ENCODE results near the gene TCL1A. TPM values are rescaled to one million over a fixed set of nuclear protein-coding genes. Genes with fewer than 3 reads are reported as not detected.

The TCL1A gene
- total RNA-seq, 1 donor: not detected

GRCh38 chr14:95727056-95727700 is 13.3 kb upstream of the TCL1A start:
- DNase-seq (ENCODE audit: low read depth): no peak
- H3K4me3 ChIP-seq (ENCODE audit: low read depth, low read length): no peak overlapping the region
- TF ChIP-seq, protein P1, sequence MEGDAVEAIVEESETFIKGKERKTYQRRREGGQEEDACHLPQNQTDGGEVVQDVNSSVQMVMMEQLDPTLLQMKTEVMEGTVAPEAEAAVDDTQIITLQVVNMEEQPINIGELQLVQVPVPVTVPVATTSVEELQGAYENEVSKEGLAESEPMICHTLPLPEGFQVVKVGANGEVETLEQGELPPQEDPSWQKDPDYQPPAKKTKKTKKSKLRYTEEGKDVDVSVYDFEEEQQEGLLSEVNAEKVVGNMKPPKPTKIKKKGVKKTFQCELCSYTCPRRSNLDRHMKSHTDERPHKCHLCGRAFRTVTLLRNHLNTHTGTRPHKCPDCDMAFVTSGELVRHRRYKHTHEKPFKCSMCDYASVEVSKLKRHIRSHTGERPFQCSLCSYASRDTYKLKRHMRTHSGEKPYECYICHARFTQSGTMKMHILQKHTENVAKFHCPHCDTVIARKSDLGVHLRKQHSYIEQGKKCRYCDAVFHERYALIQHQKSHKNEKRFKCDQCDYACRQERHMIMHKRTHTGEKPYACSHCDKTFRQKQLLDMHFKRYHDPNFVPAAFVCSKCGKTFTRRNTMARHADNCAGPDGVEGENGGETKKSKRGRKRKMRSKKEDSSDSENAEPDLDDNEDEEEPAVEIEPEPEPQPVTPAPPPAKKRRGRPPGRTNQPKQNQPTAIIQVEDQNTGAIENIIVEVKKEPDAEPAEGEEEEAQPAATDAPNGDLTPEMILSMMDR (IDR thresholded peaks at IDR 0.05; ENCODE audit: insufficient read depth, low read depth, low read length): no peak

GRCh38 chr14:95725685-95726336 is 11.9 kb upstream of the TCL1A start:
- no peak for DNase-seq (ENCODE audit: low read depth)
- TF ChIP-seq, protein P1 (IDR thresholded peaks at IDR 0.05; ENCODE audit: insufficient read depth, low read depth, low read length): no peak
- H3K4me3 ChIP-seq (ENCODE audit: low read depth, low read length): no peak overlapping the region

DNA sequence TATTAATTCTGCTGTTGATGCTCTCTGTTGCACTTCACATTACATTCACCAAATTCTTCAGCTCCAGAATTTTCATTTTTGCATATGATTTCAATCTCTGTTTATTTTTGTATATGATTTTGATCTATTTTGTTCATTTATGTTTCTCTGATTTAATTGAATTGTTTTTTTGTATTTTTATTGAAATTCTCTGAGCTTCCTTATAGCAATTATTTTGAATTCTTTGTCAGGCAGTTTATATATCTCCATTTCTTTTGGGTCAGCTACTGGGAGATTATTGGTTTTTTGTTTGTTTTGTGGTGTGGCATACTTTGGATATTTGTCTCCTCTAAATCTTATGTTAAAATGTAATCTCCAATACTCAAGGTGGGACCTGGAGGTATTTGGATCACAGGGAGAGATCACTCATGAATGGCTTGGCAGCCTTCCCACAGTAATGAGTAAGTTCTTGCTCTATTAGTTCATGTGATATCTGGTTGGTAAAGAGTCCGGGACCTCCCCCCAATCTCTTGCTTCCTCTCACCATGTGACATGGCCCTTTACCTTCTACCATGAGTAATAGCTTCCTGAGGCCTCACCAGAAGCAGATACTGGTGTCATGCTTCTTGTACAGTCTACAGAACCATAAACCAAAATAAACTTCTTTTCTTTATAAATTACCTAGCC is 8.7 kb upstream of the TCL1A start:
- no peak overlapping the region for H3K4me3 ChIP-seq (ENCODE audit: low read depth, low read length)
- TF ChIP-seq, protein P1 (IDR thresholded peaks at IDR 0.05; ENCODE audit: insufficient read depth, low read depth, low read length): no peak
- DNase-seq (ENCODE audit: low read depth): no peak

GRCh38 chr14:95712398-95712797 is 1.5 kb downstream of the TCL1A start:
- no peak overlapping the region for H3K4me3 ChIP-seq (ENCODE audit: low read depth, low read length)
- no peak for DNase-seq (ENCODE audit: low read depth)
- TF ChIP-seq, protein P1 (IDR thresholded peaks at IDR 0.05; ENCODE audit: insufficient read depth, low read depth, low read length): no peak

DNA sequence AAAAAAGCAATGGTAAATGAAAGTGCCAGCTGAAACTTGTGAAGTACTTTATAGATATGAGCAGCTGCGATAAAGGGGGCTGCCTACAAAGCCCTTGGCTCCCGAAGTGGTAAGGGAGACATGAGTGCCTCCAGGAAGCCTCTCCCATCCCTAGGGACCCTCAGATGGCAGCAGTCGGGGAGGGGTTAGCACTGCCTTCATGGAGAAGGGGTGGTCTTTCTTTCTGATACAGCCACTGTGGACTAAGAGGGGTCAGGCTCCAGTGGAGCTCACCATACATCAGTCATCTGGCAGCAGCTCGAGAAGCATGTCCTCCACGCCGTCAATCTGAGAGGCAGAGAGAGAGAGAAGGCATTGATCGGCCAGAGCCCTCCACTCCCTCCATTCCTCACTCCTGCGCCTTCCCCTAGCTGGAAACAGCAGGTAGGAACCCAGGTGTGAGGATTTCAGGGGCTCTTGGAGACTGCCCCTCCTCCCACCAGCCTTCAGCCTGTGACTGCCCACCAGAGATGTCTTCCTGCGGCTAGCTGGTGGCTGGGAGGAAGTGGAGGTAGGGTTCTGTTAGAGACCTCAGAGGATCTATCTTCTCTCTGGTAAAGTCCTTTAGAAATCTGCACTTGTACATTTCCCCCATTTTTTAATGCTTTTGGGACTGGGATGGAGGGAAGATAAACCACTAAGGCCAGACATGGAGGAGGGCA is 2.3 kb downstream of the TCL1A start:
- DNase-seq (ENCODE audit: low read depth): no peak
- TF ChIP-seq, protein P1 (IDR thresholded peaks at IDR 0.05; ENCODE audit: insufficient read depth, low read depth, low read length): no peak

DNA sequence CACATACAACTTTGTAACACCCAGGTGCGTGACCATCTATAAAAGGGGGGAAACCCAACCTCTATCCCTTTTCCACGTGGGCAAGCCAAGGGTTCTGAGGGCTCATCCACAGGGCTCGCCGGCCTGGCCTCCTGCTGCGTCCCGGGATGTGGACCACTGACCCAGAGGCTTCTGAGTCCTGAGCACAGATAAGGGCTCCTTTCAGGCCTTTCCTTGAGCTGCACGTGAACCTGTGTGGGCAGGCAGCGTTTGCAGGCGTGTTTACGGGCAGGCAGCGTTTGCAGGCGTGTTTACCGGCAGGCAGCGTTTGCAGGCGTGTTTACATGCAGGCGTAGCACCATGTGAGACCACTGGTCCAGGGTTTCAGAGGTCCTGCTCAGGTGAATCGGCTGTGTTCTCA is 3.8 kb downstream of the TCL1A start:
- no peak for DNase-seq (ENCODE audit: low read depth)
- TF ChIP-seq, protein P1 (IDR thresholded peaks at IDR 0.05; ENCODE audit: insufficient read depth, low read depth, low read length): no peak
- no peak overlapping the region for H3K4me3 ChIP-seq (ENCODE audit: low read depth, low read length)

More for the DNA sequence above, 2.3 kb downstream of the TCL1A start:
- no peak overlapping the region for H3K4me3 ChIP-seq (ENCODE audit: low read depth, low read length)

All from fibroblast of villous mesenchyme (primary cell).